Tibial artery (tissue), 4 donors: ENCODE results near the gene ATG16L2.
A peak's percentile ranks its signal among the peaks of the same experiment; 100 is the strongest.

Experiments
- DNase-seq, 2 donors: peaks; one replicate each; pipeline ENCODE4 v3.0.0-alpha.2; 2019
- H3K27ac ChIP-seq, 2 donors: fragments of 200-600 bp; sonication (generic) in 1 of 2; 1 replicate in 1 of 2; 2 replicates in 1 of 2; pipeline ENCODE4 v1.5.1; 2018 to 2019; ENCODE audit warnings: mild to moderate bottlenecking in 1 of 2
- H3K27me3 ChIP-seq, 2 donors: fragments of 200-600 bp; sonication (generic) in 1 of 2; one replicate each; pipeline versions ENCODE4 v1.5.1 to v1.6.0; 2016 to 2019
- H3K36me3 ChIP-seq, 3 donors: fragments of 200-600 bp; sonication (generic) in 2 of 3; one replicate each; pipeline ENCODE4 v1.5.1; 2016 to 2019; ENCODE audit warnings: mild to moderate bottlenecking in 2 of 3
- H3K4me1 ChIP-seq, 4 donors: fragments of 200-600 bp; sonication (generic) in 2 of 4; 1 replicate in 3 of 4; 2 replicates in 1 of 4; pipeline ENCODE4 v1.5.1; 2016 to 2019
- H3K4me3 ChIP-seq, 2 donors: fragments of 200-600 bp; sonication (generic) in 1 of 2; 1 replicate in 1 of 2; 2 replicates in 1 of 2; pipeline ENCODE4 v1.5.1; 2018 to 2019; ENCODE audit warnings: mild to moderate bottlenecking in 2 of 2
- H3K9me3 ChIP-seq, 3 donors: fragments of 200-600 bp; sonication (generic) in 1 of 3; one replicate each; pipeline ENCODE4 v1.5.1; 2016 to 2019
- CTCF ChIP-seq, 2 experiments: fragments of 200-600 bp in 1 of 2; fragments of 450-650 bp in 1 of 2; IDR thresholded peaks; one replicate each; pipeline ENCODE4 v1.5.1; 2017 to 2019; ENCODE audit warnings: antibody characterized with exemption in 2 of 2, mild to moderate bottlenecking in 1 of 2, moderate library complexity in 1 of 2
- intact Hi-C: fragments of 100-400 bp; cut with DNase I; formaldehyde crosslinking; loops from one replicate; pipeline ENCODE4 v1.15.0; 2023; ENCODE audit warnings: low total_unique reads

Gene ATG16L2

DNA sequence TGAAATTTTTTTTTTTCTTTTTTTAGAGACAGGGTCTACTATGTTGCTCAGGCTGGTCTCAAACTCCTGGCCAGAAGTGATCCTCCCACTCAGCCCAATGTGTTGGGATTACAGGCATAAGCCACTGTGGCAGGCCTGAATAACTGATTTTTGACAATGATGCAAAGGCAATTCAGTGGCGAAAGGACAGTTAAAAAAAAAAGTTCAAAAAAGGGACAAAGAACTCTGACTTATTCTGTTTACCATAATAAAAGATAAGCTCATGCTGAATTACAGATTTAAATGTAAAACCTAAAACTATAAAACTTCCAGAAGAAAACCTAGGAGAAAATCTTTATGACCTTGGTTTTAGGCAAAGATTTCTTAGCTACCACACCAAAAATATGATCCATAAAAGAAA, 48.9 kb downstream of the ATG16L2 start:
- no peaks in the 10 kb centered on the region for H3K27me3 ChIP-seq
- H3K4me3 ChIP-seq = no peak overlapping the region
- TF ChIP-seq CTCF (IDR thresholded peaks at IDR 0.05) = no peak
- peak overlapping the region; percentile 11 to 64 for H3K27ac ChIP-seq
- no peak for DNase-seq
- H3K9me3 ChIP-seq = no peaks in the 10 kb centered on the region
- peaks cover 0 to 89% (median 28%) of the 10 kb centered on the region in 4 donors for H3K4me1 ChIP-seq
- intact Hi-C loops = loop anchor here (10.0 kb wide), 1 partner anchor 62 kb away; no protein-coding TSS in a partner anchor
- H3K36me3 ChIP-seq = peaks cover 0 to 9% (median 1%) of the 10 kb centered on the region in 3 donors

- no peak for DNase-seq
- peak overlapping the region; percentile 23 to 64 for H3K27ac ChIP-seq
- intact Hi-C loops = loop anchor here (10.0 kb wide), 1 partner anchor 61 kb away; no protein-coding TSS in a partner anchor
Observed at GRCh38 chr11:72863916-72864315, 49.7 kb downstream of the ATG16L2 start.

DNA sequence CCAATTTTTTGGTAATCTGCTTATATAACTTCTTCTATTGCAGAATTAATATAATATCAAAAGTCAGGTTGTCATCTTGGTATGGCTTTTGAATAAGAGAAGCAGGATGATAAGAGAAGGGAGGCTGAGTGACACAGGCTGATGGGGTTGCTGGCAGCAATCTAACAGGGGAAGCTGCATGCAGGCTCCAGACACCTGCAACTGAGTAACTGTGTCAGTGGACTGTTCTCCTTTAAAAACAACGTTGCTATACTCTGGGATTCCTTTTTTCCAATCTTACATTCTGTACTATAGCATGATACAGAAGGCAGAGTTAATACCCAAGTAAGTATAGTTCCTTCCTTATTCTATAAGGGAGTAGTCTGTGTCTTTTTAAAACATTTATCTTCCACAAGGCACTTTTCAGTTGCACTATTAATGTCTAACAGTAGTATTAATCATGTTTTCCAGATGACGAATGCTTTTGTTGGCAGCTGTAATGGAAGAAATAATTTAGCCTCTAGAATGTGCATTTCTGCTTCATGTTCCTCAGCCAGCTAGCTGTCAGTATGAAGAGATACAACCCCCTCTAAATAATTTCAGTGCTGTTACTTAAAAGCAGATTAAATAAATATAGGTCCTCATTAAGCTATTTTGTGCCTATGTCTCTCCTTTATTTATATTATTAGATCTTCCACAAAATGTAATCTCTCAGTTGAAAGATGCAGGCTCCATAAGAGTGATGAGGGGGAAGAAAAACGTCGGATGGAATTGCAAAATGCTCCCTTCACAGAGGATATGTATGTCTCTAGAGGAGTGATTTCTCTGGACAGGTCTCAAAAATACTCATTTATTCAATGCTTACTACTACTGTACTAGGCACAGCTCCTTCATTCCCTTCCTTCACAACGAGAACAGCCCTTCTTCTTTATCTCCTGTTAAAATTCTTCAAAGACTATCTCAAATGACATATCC, 50.8 kb downstream of the ATG16L2 start:
- Histone ChIP-seq H3K9me3 (no peaks in the 10 kb centered on the region), H3K36me3 (peaks cover 0 to 9% (median 5%) of the 10 kb centered on the region in 3 donors), H3K4me1 (peaks cover 0 to 78% (median 28%) of the 10 kb centered on the region in 4 donors), H3K27ac (peak overlapping the region; percentile 23 to 64), H3K4me3 (no peak overlapping the region), H3K27me3 (no peaks in the 10 kb centered on the region)
- intact Hi-C loops = loop anchor here (10.0 kb wide), 1 partner anchor 60 kb away; no protein-coding TSS in a partner anchor
- no peak for DNase-seq
- TF ChIP-seq CTCF (IDR thresholded peaks at IDR 0.05) = no peak

More at GRCh38 chr11:72863916-72864315, 49.7 kb downstream of the ATG16L2 start:
- Histone ChIP-seq H3K27me3 (no peaks in the 10 kb centered on the region), H3K4me3 (no peak overlapping the region), H3K36me3 (peaks cover 0 to 9% (median 5%) of the 10 kb centered on the region in 3 donors), H3K9me3 (no peaks in the 10 kb centered on the region), H3K4me1 (peaks cover 0 to 81% (median 28%) of the 10 kb centered on the region in 4 donors)
- TF ChIP-seq CTCF (IDR thresholded peaks at IDR 0.05) = no peak

- no peaks in the 10 kb centered on the region for H3K9me3 ChIP-seq
- H3K27ac ChIP-seq = peak overlapping the region in 1 of 2 donors; percentile 64
- no peaks in the 10 kb centered on the region for H3K27me3 ChIP-seq
- no peak overlapping the region for H3K4me3 ChIP-seq
- H3K4me1 ChIP-seq = peaks cover 0 to 69% (median 27%) of the 10 kb centered on the region in 4 donors
- TF ChIP-seq CTCF (IDR thresholded peaks at IDR 0.05) = no peak
- intact Hi-C loops = loop anchor here (10.0 kb wide), 1 partner anchor 57 kb away; no protein-coding TSS in a partner anchor
- H3K36me3 ChIP-seq = peaks cover 0 to 9% (median 5%) of the 10 kb centered on the region in 3 donors
- DNase-seq = no peak
Observed at GRCh38 chr11:72867970-72868369, 53.8 kb downstream of the ATG16L2 start.

GRCh38 chr11:72869831-72870230, 55.6 kb downstream of the ATG16L2 start:
- Histone ChIP-seq H3K27me3 (no peaks in the 10 kb centered on the region), H3K27ac (peak overlapping the region in 1 of 2 donors; percentile 19), H3K9me3 (no peaks in the 10 kb centered on the region), H3K36me3 (peaks cover 0 to 9% (median 5%) of the 10 kb centered on the region in 3 donors), H3K4me1 (peaks cover 0 to 53% (median 20%) of the 10 kb centered on the region in 4 donors), H3K4me3 (no peak overlapping the region)
- intact Hi-C loops = loop anchor here (10.0 kb wide), 1 partner anchor 55 kb away; no protein-coding TSS in a partner anchor
- no peak for TF ChIP-seq CTCF (IDR thresholded peaks at IDR 0.05)
- DNase-seq = no peak
